AG09319 (cell line): ENCODE measurements around the gene CNKSR1.

ENCODE experiments used
- DNase-seq: peaks from one replicate; pipeline ENCODE4 v3.0.0-alpha.2; 2010; ENCODE audit warnings: low read depth; ENCODE audit errors: extremely low read depth
- TF ChIP-seq, protein P1 (sequence below): IDR thresholded peaks from 2 replicates; pipeline ENCODE4 v1.5.1; 2011; ENCODE audit warnings: low read depth, mild to moderate bottlenecking, inconsistent platforms, low read length, moderate library complexity

The CNKSR1 gene

DNA sequence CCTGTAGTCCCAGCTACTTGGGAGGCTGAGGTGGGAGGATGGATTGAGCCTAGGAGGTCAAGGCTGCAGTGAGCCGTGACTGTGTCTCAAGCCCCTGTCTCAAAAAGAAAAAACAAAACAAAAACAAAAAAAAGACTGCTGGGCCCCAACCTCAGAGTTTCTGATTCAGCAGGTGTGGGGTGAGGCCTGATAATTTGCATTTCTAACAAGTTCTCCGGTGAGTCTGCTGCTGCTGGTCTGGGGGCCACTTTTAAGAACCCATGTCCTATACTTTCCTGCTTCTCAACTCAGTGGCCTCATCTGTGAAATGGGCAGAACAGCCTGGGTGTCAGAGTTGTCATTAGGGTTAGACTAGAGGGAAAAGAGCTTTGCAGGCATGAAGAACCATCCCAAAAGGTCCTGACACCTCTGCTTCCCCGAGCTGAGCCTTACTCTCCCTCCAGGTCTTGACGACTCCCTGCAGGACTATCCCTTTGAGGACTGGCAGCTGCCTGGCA is 2.8 kb downstream of the CNKSR1 start:
- TF ChIP-seq, protein P1, sequence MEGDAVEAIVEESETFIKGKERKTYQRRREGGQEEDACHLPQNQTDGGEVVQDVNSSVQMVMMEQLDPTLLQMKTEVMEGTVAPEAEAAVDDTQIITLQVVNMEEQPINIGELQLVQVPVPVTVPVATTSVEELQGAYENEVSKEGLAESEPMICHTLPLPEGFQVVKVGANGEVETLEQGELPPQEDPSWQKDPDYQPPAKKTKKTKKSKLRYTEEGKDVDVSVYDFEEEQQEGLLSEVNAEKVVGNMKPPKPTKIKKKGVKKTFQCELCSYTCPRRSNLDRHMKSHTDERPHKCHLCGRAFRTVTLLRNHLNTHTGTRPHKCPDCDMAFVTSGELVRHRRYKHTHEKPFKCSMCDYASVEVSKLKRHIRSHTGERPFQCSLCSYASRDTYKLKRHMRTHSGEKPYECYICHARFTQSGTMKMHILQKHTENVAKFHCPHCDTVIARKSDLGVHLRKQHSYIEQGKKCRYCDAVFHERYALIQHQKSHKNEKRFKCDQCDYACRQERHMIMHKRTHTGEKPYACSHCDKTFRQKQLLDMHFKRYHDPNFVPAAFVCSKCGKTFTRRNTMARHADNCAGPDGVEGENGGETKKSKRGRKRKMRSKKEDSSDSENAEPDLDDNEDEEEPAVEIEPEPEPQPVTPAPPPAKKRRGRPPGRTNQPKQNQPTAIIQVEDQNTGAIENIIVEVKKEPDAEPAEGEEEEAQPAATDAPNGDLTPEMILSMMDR = no peak
- DNase-seq = no peak

DNA sequence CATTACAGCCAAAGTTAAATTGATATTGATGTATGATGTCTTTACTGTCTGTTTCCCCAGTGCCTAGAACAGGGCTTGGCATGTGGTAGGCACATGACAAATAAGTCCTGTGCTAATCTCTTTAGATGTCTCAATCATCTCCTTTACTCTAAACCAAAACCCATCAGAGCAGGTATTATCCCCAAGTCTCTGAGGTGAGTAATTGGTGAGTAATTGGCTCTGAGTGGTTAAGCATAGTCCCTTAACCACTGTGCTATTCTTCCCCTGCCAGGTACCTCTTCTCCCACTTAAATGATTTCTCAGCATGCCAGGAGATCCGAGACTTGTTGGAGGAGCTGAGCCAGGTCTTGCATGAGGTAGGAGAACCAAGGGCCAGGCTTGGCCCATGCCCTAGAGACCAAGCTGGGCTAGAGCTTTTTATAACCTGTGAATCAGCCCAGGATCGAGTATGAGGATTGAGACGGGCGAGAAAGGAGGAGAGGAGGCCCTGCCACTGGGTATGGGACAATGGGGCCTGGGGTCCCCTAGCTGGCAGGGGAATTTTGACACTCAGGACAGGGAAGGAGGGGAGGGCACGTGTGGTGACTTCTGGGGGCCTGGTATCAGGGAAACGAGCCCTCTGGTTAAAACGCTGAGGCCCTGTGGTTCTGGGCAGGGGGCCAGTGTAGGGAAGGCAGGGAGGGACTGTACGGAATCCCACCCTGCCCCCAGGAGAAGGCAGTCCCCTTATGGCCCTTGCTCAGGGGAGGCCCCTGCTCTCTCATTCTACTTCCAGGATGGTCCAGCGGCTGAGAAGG is 4.5 kb downstream of the CNKSR1 start:
- TF ChIP-seq, protein P1 = no peak
- DNase-seq = no peak

DNA sequence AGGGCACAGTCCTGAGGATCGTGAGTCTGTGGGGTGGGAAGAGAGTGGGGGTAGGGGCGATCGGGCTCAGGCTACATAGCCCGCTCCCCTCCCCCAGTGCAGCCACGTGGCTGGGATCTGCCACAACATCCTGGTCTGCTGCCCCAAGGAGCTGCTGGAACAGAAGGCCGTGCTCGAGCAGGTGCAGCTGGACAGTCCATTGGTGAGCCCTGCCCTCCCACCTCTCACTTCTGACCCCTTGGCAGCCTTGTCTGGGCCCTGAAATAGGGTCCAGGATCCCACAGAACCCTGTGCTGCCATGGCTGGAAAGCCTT is 5.0 kb downstream of the CNKSR1 start:
- TF ChIP-seq, protein P1 = no peak
- no peak for DNase-seq

DNA sequence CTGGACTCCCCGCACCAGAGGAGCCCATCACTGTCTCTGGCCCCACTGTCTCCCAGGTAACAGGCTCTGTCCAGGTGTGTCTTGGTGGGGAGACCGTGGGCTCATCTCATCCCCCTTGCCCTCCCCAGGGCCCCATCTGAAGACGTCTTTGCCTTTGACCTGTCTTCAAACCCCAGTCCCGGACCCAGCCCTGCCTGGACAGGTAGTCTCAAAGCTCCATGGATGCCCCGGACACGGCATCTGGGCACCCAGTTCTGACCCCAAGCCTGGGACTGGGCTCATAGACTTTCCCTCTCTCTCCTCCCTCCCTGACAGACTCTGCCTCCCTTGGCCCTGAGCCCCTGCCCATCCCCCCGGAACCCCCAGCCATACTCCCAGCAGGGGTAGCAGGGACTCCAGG is 6.8 kb downstream of the CNKSR1 start:
- TF ChIP-seq, protein P1 = no peak
- DNase-seq = no peak

DNA sequence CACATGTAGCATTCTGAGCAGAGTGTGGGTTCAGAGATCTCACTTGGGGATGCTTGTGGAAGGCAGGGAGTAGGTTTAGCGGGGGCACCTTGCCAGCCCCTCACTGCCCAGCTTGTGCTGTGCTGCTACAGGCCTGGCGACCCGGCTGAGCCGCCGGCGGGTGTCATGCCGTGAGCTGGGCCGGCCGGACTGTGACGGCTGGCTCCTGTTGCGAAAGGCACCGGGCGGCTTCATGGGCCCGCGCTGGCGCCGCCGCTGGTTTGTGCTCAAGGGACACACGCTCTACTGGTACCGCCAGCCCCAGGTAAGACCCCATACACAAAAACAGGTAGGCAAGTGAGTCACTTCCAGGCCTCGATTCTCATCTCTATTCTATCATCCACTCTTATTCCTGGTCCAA is 7.6 kb downstream of the CNKSR1 start:
- TF ChIP-seq, protein P1 = no peak

DNA sequence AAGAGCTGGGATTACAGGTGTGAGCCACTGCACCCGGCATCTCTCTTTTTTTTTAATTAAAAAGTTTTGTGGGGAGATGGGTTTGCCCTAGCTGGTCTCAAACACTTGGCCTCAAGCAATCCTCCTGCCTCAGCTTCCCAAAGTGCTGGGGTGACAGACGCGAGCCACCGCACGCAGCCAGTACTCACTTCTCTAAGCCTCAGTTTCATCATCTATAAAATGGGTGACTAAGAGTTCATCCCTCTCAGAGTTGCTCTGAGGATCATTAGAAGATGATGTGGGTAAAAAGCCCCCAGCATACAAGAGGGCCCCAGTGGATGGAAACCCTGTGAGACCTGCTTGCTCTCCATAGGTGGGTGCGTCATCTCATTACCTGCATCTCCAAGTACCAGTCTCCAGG is 10.6 kb downstream of the CNKSR1 start:
- no peak for DNase-seq
- TF ChIP-seq, protein P1 = no peak

More for the DNA sequence above, 7.6 kb downstream of the CNKSR1 start:
- no peak for DNase-seq

DNA sequence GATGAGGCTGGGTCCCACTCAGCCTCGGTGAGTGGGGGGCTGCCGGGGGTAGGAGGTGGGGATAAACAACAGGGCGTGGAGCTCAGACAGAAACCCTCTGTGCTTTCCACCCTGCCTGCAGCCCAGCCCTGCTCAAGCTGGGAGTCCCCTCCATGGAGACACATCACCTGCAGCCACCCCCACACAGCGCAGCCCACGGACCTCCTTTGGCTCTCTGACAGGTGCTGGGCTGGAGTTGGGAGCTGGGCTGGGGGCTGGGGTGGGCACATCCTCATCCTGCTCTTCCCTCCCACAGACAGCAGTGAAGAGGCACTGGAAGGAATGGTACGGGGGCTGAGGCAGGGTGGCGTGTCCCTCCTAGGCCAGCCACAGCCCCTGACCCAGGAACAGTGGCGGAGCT is 11.2 kb downstream of the CNKSR1 start:
- no peak for DNase-seq
- TF ChIP-seq, protein P1 = no peak
